OCI-LY1 (cell line): Measurements from ENCODE around the gene TUBA4B.

Experiments used
- H2AFZ ChIP-seq: fragments of 200-600 bp; sonication (generic), shearing (Covaris generic); 2 replicates; pipeline ENCODE4 v1.6.0; 2014; ENCODE audit warnings: antibody characterized with exemption, mild to moderate bottlenecking, low read length
- H3F3A ChIP-seq: fragments of 200-600 bp; sonication (generic), shearing (Covaris generic); 2 replicates; pipeline ENCODE4 v1.6.0; 2014; ENCODE audit warnings: mild to moderate bottlenecking, antibody characterized with exemption, low read length, moderate library complexity; ENCODE audit not compliant: insufficient read depth
- H3K27ac ChIP-seq: fragments of 200-600 bp; sonication (generic); 2 replicates; pipeline ENCODE4 v1.5.1; 2014; ENCODE audit warnings: low read length, mixed run types, mild to moderate bottlenecking, low read depth; ENCODE audit not compliant: poor library complexity, severe bottlenecking
- H3K27me3 ChIP-seq: fragments of 200-600 bp; sonication (generic); 2 replicates; pipeline ENCODE4 v1.6.0; 2014; ENCODE audit warnings: antibody characterized with exemption, mild to moderate bottlenecking, low read length, moderate library complexity; ENCODE audit not compliant: insufficient read depth
- H3K36me3 ChIP-seq: fragments of 200-600 bp; sonication (generic); 2 replicates; pipeline ENCODE4 v1.6.1; 2014; ENCODE audit warnings: mild to moderate bottlenecking, antibody characterized with exemption, low read length, moderate library complexity, mixed read lengths; ENCODE audit not compliant: insufficient read depth
- H3K4me1 ChIP-seq: fragments of 200-600 bp; sonication (generic); 2 replicates; pipeline ENCODE4 v1.5.1; 2014; ENCODE audit warnings: mild to moderate bottlenecking, low read length, moderate library complexity; ENCODE audit not compliant: insufficient read depth, severe bottlenecking
- H3K4me2 ChIP-seq: fragments of 200-600 bp; sonication (generic), shearing (Covaris generic); 2 replicates; pipeline ENCODE4 v1.6.1; 2014; ENCODE audit warnings: low read length
- H3K4me3 ChIP-seq: fragments of 200-600 bp; sonication (generic); 2 replicates; pipeline ENCODE4 v1.5.1; 2014; ENCODE audit warnings: low read length, low read depth, mild to moderate bottlenecking, mixed read lengths; ENCODE audit not compliant: poor library complexity, severe bottlenecking
- H3K79me2 ChIP-seq: fragments of 200-600 bp; shearing (Covaris generic); 2 replicates; pipeline ENCODE4 v1.6.1; 2016; ENCODE audit warnings: mixed run types, low read length, mixed read lengths; ENCODE audit not compliant: insufficient read depth
- H3K9ac ChIP-seq: fragments of 200-600 bp; sonication (generic), shearing (Covaris generic); 2 replicates; pipeline ENCODE4 v1.6.1; 2014; ENCODE audit warnings: mild to moderate bottlenecking, low read length, mixed read lengths
- H3K9me2 ChIP-seq: fragments of 200-600 bp; sonication (generic), shearing (Covaris generic); 2 replicates; pipeline ENCODE4 v1.6.1; 2014; ENCODE audit warnings: low read depth, mild to moderate bottlenecking, low read length, mixed read lengths
- H3K9me3 ChIP-seq: fragments of 200-600 bp; shearing (Covaris generic); 2 replicates; pipeline ENCODE4 v1.6.1; 2014; ENCODE audit warnings: low read length, mixed read lengths
- H4K20me1 ChIP-seq: fragments of 200-600 bp; sonication (generic), shearing (Covaris generic); 2 replicates; pipeline ENCODE4 v1.6.0; 2016; ENCODE audit warnings: mild to moderate bottlenecking, low read length; ENCODE audit not compliant: insufficient read depth
- EZH2 ChIP-seq: fragments of 200-600 bp; sonication (generic), shearing (Covaris generic); IDR thresholded peaks from 2 replicates; pipeline ENCODE4 v1.8.0; 2017; ENCODE audit warnings: borderline replicate concordance, mixed run types, mild to moderate bottlenecking, antibody characterized with exemption, low read length, moderate library complexity, mixed read lengths
- TF ChIP-seq, protein P1 (sequence below): fragments of 200-600 bp; sonication (generic), shearing (Covaris generic); IDR thresholded peaks from 2 replicates; pipeline ENCODE4 v1.5.1; 2017; ENCODE audit warnings: mild to moderate bottlenecking, antibody characterized with exemption, low read length, moderate library complexity, mixed read lengths

The TUBA4B gene

DNA sequence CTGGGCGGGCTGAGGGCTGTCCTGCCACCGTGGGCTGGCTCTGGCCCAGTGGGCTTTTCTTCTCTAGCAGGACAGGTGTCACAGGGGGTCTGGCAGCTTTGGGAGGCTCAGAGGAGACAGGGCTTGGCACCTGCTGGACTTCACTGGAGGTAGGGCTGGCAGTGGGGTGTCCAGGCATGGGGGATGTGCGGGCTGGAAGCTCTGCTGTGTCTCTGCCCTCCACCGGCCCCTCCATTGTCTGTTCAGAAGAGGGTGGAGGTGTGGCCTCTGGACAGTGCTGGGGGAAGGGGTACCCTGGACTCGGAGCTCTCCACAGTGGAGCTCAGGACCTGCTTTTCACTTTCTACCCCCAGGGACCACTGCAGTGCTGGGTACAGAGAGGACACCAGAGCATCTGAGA, 47.0 kb downstream of the TUBA4B start:
- no peaks in the 10 kb centered on the region for H4K20me1 ChIP-seq
- no peaks in the 10 kb centered on the region for H3K9me2 ChIP-seq
- H3K79me2 ChIP-seq = no peaks in the 10 kb centered on the region
- H3F3A ChIP-seq = no peaks in the 10 kb centered on the region
- H3K9ac ChIP-seq = no peak overlapping the region
- peaks cover 9% of the 10 kb centered on the region for H3K4me1 ChIP-seq
- TF ChIP-seq, protein P1, sequence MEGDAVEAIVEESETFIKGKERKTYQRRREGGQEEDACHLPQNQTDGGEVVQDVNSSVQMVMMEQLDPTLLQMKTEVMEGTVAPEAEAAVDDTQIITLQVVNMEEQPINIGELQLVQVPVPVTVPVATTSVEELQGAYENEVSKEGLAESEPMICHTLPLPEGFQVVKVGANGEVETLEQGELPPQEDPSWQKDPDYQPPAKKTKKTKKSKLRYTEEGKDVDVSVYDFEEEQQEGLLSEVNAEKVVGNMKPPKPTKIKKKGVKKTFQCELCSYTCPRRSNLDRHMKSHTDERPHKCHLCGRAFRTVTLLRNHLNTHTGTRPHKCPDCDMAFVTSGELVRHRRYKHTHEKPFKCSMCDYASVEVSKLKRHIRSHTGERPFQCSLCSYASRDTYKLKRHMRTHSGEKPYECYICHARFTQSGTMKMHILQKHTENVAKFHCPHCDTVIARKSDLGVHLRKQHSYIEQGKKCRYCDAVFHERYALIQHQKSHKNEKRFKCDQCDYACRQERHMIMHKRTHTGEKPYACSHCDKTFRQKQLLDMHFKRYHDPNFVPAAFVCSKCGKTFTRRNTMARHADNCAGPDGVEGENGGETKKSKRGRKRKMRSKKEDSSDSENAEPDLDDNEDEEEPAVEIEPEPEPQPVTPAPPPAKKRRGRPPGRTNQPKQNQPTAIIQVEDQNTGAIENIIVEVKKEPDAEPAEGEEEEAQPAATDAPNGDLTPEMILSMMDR = no peak
- TF ChIP-seq EZH2 = no peak
- H3K4me2 ChIP-seq = no peak overlapping the region
- H3K27me3 ChIP-seq = peaks cover 3% of the 10 kb centered on the region; the same call in 1 of the 2 replicates
- no peak overlapping the region for H3K4me3 ChIP-seq
- H3K9me3 ChIP-seq = no peaks in the 10 kb centered on the region
- no peak overlapping the region for H2AFZ ChIP-seq
- H3K36me3 ChIP-seq = no peaks in the 10 kb centered on the region
- no peak overlapping the region for H3K27ac ChIP-seq

DNA sequence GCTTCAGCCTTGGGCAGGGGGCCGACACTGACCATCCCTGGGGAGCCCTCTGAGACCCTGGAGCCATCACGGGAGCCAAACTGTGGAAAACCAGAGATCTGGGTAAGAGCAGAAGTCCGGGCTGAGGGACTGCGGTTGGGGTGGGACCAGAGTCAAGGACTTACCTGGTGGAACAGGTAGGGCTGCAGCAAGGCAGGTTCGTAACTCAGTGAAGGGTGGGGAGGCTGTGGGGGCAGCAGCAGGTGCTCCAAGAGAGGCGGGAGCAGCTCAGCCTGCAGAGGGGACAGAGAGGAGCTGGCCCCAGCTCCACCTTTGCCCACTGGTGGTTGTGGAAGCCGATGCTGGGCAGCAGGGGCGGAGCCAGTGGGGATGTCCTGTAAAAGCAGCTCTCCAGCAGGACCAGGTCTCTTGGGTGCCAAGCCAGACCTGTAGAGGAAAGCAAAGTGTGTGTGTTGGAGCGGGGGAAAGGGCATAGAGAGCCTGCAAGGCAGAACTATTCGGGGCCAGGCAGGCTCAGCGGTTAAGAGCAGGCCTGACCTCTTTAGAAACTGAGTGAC, 49.4 kb downstream of the TUBA4B start:
- Histone ChIP-seq H3K4me1 (peaks cover 3% of the 10 kb centered on the region), H3K36me3 (no peaks in the 10 kb centered on the region), H3K4me2 (no peak overlapping the region), H3K9me3 (no peaks in the 10 kb centered on the region), H3F3A (no peaks in the 10 kb centered on the region), H3K9me2 (no peaks in the 10 kb centered on the region), H3K27me3 (0 out of 2 replicates have a peak, but pooled peaks cover 3% of the 10 kb centered on the region), H3K27ac (no peak overlapping the region), H4K20me1 (no peaks in the 10 kb centered on the region), H2AFZ (no peak overlapping the region), H3K9ac (no peak overlapping the region), H3K4me3 (no peak overlapping the region), H3K79me2 (no peaks in the 10 kb centered on the region)
- TF ChIP-seq, protein P1 = no peak
- TF ChIP-seq EZH2 = no peak

DNA sequence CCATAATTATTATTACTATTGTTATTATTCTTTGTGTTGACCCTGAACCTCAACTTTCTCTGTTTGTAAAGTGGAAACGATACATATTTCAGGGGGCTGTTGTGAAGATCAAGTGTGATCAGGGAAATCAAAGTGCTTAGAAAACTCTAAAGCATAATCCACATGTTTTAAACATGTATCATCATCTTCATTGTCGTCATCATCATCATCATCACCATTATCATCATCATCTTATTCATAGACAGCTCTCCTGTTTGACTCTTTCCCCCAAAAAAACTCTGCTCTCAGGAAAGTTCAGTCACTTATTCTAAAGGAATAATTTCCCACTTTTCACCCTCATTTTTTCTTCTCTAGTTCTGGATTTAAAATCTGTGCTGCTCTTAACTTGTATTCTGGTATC, 51.2 kb downstream of the TUBA4B start:
- Histone ChIP-seq H3F3A (no peaks in the 10 kb centered on the region), H3K9ac (no peak overlapping the region), H3K36me3 (no peaks in the 10 kb centered on the region), H3K27ac (no peak overlapping the region), H3K4me1 (no peaks in the 10 kb centered on the region), H2AFZ (no peak overlapping the region), H4K20me1 (no peaks in the 10 kb centered on the region), H3K4me3 (no peak overlapping the region), H3K4me2 (no peak overlapping the region), H3K79me2 (no peaks in the 10 kb centered on the region), H3K9me2 (no peaks in the 10 kb centered on the region), H3K27me3 (0 out of 2 replicates have a peak, but pooled peaks cover 3% of the 10 kb centered on the region), H3K9me3 (no peaks in the 10 kb centered on the region)
- TF ChIP-seq, protein P1 = no peak
- TF ChIP-seq EZH2 = no peak
